B cell (primary cell): ENCODE results near the gene HCFC2. TPM values are rescaled to one million over a fixed set of nuclear protein-coding genes. Genes with fewer than 3 reads are reported as not detected.

Experiments
- ATAC-seq: fragments of 200-7000 bp; cut with Tn5 transposase; one replicate; pipeline ENCODE4 v1.10.0; 2021; ENCODE audit warnings: low read depth, mild to moderate bottlenecking, moderate number of reproducible peaks, moderate library complexity
- CTCF ChIA-PET: fragments of 350-600 bp; sonication (Branson Sonifier 250); formaldehyde crosslinking; loops from one replicate; lab custom pipeline; 2021; ENCODE audit warnings: antibody characterized with exemption, inconsistent platforms; lab: Charles Lee
- POLR2A ChIA-PET: fragments of 350-600 bp; sonication (Branson Sonifier 250); formaldehyde crosslinking; loops from one replicate; lab custom pipeline; 2021; ENCODE audit warnings: antibody characterized with exemption; lab: Charles Lee
- DNase-seq: peaks from one replicate; pipeline ENCODE4 v3.0.0; 2013
- H2AFZ ChIP-seq: 2 replicates; pipeline ENCODE4 v1.6.1; 2012; ENCODE audit warnings: mild to moderate bottlenecking, low read depth, low read length; ENCODE audit not compliant: insufficient read depth, poor library complexity, severe bottlenecking
- H3K27ac ChIP-seq, 2 donors: 1 replicate in 1 of 2; 2 replicates in 1 of 2; pipeline ENCODE4 v1.5.1; 2012 to 2013; ENCODE audit warnings: low read length in 2 of 2, mild to moderate bottlenecking in 2 of 2, moderate library complexity in 1 of 2
- H3K27me3 ChIP-seq, 4 experiments: fragments of 200-600 bp in 1 of 4; sonication (generic) in 1 of 4; replicated peaks in 1 of 4; 1 replicate in 2 of 4; 2 replicates in 2 of 4; pipeline versions ENCODE4 v1.6.1 to v1.7.0; 2013 to 2016; ENCODE audit warnings: low read length in 3 of 4, mild to moderate bottlenecking in 2 of 4, mixed read lengths in 1 of 4, moderate library complexity in 1 of 4; ENCODE audit not compliant: insufficient read depth in 4 of 4, control insufficient read depth in 3 of 4; ENCODE audit errors: control extremely low read depth in 1 of 4
- H3K36me3 ChIP-seq, 2 experiments: replicated peaks in 1 of 2; 1 replicate in 1 of 2; 2 replicates in 1 of 2; pipeline versions ENCODE4 v1.6.1 to v1.7.1; 2013; ENCODE audit warnings: low read length in 1 of 2; ENCODE audit not compliant: insufficient read depth in 2 of 2, control insufficient read depth in 1 of 2; ENCODE audit errors: control extremely low read depth in 1 of 2, extremely low read depth in 1 of 2
- H3K4me1 ChIP-seq, 2 donors: fragments of 200-600 bp in 1 of 2; sonication (generic) in 1 of 2; 1 replicate in 1 of 2; 2 replicates in 1 of 2; pipeline versions ENCODE4 v1.5.1 to v1.6.1; 2013 to 2017; ENCODE audit warnings: low read length in 2 of 2; ENCODE audit not compliant: control insufficient read depth in 2 of 2, insufficient read depth in 2 of 2
- H3K4me2 ChIP-seq: replicated peaks from 2 replicates; pipeline ENCODE3; 2012; ENCODE audit warnings: mild to moderate bottlenecking, low read depth, low read length; ENCODE audit not compliant: poor library complexity, severe bottlenecking
- H3K4me3 ChIP-seq, 5 experiments: fragments of 200-600 bp in 1 of 5; sonication (generic) in 1 of 5; 1 replicate in 3 of 5; 2 replicates in 2 of 5; pipeline versions ENCODE4 v1.5.1 to v1.7.0; 2011 to 2016; ENCODE audit warnings: low read length in 4 of 5, mild to moderate bottlenecking in 4 of 5, low read depth in 2 of 5, control low read depth in 1 of 5, moderate library complexity in 1 of 5; ENCODE audit not compliant: insufficient read depth in 1 of 5; ENCODE audit errors: control extremely low read depth in 1 of 5, extremely low read depth in 1 of 5
- H3K79me2 ChIP-seq: fragments of 200-600 bp; sonication (generic); one replicate; pipeline ENCODE4 v1.6.0; 2016; ENCODE audit warnings: low read length; ENCODE audit not compliant: control insufficient read depth, insufficient read depth
- H3K9ac ChIP-seq: fragments of 200-600 bp; sonication (generic); 2 replicates; pipeline ENCODE4 v1.6.1; 2017; ENCODE audit warnings: mild to moderate bottlenecking, low read length, moderate library complexity
- H3K9me3 ChIP-seq, 3 donors: one replicate each; pipeline versions ENCODE4 v1.6.1 to v1.7.1; 2013; ENCODE audit warnings: low read length in 2 of 3; ENCODE audit not compliant: control insufficient read depth in 2 of 3, insufficient read depth in 1 of 3; ENCODE audit errors: control extremely low read depth in 1 of 3
- H4K20me1 ChIP-seq: 2 replicates; pipeline ENCODE4 v1.6.0; 2012; ENCODE audit warnings: mild to moderate bottlenecking, low read length; ENCODE audit not compliant: insufficient read depth, control insufficient read depth, poor library complexity, severe bottlenecking
- H3K27ac Mint-ChIP-seq: one replicate; pipeline ENCODE4 v1.8.0; 2021; ENCODE audit warnings: mixed read lengths
- H3K27me3 Mint-ChIP-seq: one replicate; pipeline ENCODE4 v1.8.0; 2021; ENCODE audit warnings: mixed read lengths
- H3K4me1 Mint-ChIP-seq: one replicate; pipeline ENCODE4 v1.8.0; 2021; ENCODE audit warnings: mixed read lengths
- H3K4me3 Mint-ChIP-seq: one replicate; pipeline ENCODE4 v1.8.0; 2021; ENCODE audit warnings: mixed read lengths
- H3K9me3 Mint-ChIP-seq: one replicate; pipeline ENCODE4 v1.8.0; 2022; ENCODE audit warnings: mixed read lengths; ENCODE audit not compliant: insufficient read depth
- CTCF ChIP-seq: fragments of 200-600 bp; IDR thresholded peaks from one replicate; pipeline ENCODE4 v1.8.0; 2022; ENCODE audit warnings: antibody characterized with exemption, mild to moderate bottlenecking
- EZH2 ChIP-seq: IDR thresholded peaks from 2 replicates; pipeline ENCODE4 v1.6.1; 2012; ENCODE audit warnings: borderline replicate concordance, low read depth, mild to moderate bottlenecking, moderate library complexity, low read length; ENCODE audit not compliant: insufficient read depth, poor library complexity, severe bottlenecking
- WGBS: methylation state at CpG from one replicate; pipeline ENCODE4 v1.1.5; 2013; ENCODE audit warnings: missing lambda C conversion rate; ENCODE audit not compliant: insufficient coverage; 5-methylcytosine and 5-hydroxymethylcytosine counted together
- intact Hi-C: fragments of 100-400 bp; cut with micrococcal nuclease; formaldehyde crosslinking; loops from one replicate; pipeline ENCODE4 v1.10.0; 2022
- polyA plus RNA-seq: library from polyadenylated mRNA; depleted of rRNA; stranded (reverse); fragments of >200 nt; gene quantifications from 2 replicates; pipeline ENCODE4 v1.2.3, GENCODE V29; 2012
- total RNA-seq, 2 donors: library from RNA; stranded (reverse); fragments of 120-200 nt in 1 of 2; gene quantifications; 1 replicate in 1 of 2; 2 replicates in 1 of 2; pipeline versions ENCODE4 v1.2.3 to v1.2.4, GENCODE V29; 2013 to 2022

Gene HCFC2
- total and polyA plus RNA-seq, 2 donors (not counting 1 experiment from before 2014, with no cell fraction given) = 8.2 to 10.5 TPM

DNA sequence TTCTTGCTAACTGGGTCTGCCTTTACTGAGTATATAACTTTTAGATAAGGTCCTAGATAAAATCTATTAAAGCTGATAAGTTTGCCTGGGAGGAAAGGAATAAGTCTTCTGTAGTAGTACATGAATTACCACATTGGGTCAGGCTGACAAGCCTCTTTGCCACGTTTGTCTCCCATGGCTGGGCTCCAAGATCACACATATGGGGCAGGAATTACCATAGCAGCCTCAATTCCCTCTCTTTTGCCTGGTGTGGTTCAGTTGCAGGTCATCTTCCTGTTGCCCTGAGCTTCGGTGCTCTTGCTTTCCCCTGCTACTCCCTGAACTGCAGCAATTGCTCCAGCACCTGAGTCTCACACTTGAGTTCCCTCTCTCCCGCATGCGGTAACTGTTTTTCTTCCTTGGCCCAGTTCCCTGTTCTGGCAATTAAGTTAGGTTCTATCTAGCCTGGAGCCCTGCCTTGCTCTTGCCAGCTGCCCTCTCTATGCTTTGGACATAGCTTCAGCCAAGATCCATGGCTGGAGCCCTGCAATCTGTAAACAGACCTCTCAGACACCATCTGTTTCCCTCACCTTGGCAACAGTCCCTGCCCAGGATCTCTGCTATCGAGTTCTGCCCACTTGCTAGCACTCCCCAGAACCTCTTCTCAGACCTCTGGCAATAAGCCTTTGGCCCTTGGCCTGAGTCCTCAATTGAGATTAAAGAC lies 8.5 kb upstream of the HCFC2 start:
- ChIA-PET POLR2A (no interaction called here), CTCF (interaction anchor here (5.9 kb wide), 1 partner anchor 54 kb away, joined by 98 read pairs; no protein-coding TSS in a partner anchor)
- Histone ChIP-seq H3K9ac (no peak overlapping the region), H3K4me3 (no peak overlapping the region), H4K20me1 (no peaks in the 10 kb centered on the region), H2AFZ (no peak overlapping the region), H3K4me2 (no peak overlapping the region), H3K27me3 (peaks cover 0 to 20% (median 9%) of the 10 kb centered on the region in 4 experiments), H3K9me3 (peaks cover 1 to 5% (median 4%) of the 10 kb centered on the region in 3 donors), H3K4me1 (no peaks in the 10 kb centered on the region), H3K79me2 (no peaks in the 10 kb centered on the region), H3K27ac (no peak overlapping the region), H3K36me3 (no peaks in the 10 kb centered on the region)
- intact Hi-C loops = no loop called here
- Mint-ChIP-seq H3K27ac (no peak overlapping the region), H3K4me1 (no peaks in the 10 kb centered on the region), H3K27me3 (peaks cover 46% of the 10 kb centered on the region), H3K4me3 (no peak overlapping the region), H3K9me3 (peaks cover 4% of the 10 kb centered on the region)
- TF ChIP-seq EZH2 (no peak), CTCF (no peak)
- WGBS = 77% methylated on average over 5 of the region's 5 CpGs
- DNase-seq = no peak
- no peak for ATAC-seq

DNA sequence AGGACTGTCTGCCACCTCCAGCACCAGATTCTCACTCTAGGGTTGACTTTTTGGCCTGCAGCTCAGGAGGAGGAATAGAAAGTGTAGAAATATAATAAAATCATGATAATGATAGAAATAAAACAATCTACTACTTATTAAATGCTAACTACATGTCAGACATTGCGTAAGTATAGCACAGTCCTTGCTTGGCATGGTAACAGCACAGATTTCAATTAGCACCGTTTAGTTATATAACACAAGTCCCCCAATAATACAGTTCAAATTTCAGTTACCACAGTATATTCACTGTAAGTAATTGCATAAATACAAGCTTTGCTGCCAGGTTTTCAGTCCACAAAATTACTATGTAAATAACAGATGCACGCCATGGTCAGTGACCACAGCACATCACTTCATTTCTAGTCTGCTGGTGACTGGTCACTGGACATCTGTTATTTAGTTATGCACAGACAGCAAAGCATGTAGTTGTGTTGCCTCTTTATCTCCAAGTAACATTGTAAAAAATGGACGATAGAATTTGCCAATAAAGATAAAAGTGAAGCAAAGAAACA lies 7.8 kb upstream of the HCFC2 start:
- H3K9me3 Mint-ChIP-seq = peaks cover 4% of the 10 kb centered on the region
- no peak overlapping the region for H3K4me3 Mint-ChIP-seq
- TF ChIP-seq EZH2 = no peak
- peaks cover 0 to 20% (median 8%) of the 10 kb centered on the region in 4 experiments for H3K27me3 ChIP-seq
- no peaks in the 10 kb centered on the region for H3K4me1 Mint-ChIP-seq
- no CpG with 5 or more reads among the region's 4 CpGs for WGBS
- DNase-seq = no peak
- no peak overlapping the region for H2AFZ ChIP-seq
- H3K27ac ChIP-seq = no peak overlapping the region
- ChIA-PET POLR2A (no interaction called here), CTCF (interaction anchor here (5.9 kb wide), 1 partner anchor 53 kb away, joined by 98 read pairs; no protein-coding TSS in a partner anchor)
- H3K4me3 ChIP-seq = no peak overlapping the region
- intact Hi-C loops = no loop called here
- ATAC-seq = no peak
- peaks cover 46% of the 10 kb centered on the region for H3K27me3 Mint-ChIP-seq
- no peak overlapping the region for H3K27ac Mint-ChIP-seq
- no peak overlapping the region for H3K9ac ChIP-seq
- H3K36me3 ChIP-seq = no peaks in the 10 kb centered on the region
- H3K4me1 ChIP-seq = no peaks in the 10 kb centered on the region
- no peaks in the 10 kb centered on the region for H3K79me2 ChIP-seq
- H3K9me3 ChIP-seq = peaks cover 1 to 5% (median 4%) of the 10 kb centered on the region in 3 donors
- no peak overlapping the region for H3K4me2 ChIP-seq
- H4K20me1 ChIP-seq = no peaks in the 10 kb centered on the region
